ENCODE measurements around the gene ATP8A1. TPM values are rescaled to one million over a fixed set of nuclear protein-coding genes. Genes with fewer than 3 reads are reported as not detected.

Gene ATP8A1
- total RNA-seq, 6 experiments from 2014 or later = 1.0 to 3.4 (median 1.9) TPM

GRCh38 chr4:42616572-42616971 lies 40.3 kb downstream of the ATP8A1 start:
- WGBS (ENCODE audit: insufficient coverage, low coverage, low lambda C conversion rate, missing lambda C conversion rate) = 78% methylated on average over 6 of the region's 6 CpGs
- H3K36me3 ChIP-seq = no peaks in the 10 kb centered on the region
- DNase-seq (no peak), ATAC-seq (no peak)
- intact Hi-C loops (cut with DNase I) = no loop called here
- no peak overlapping the region for H3K4me3 ChIP-seq
- no peaks in the 10 kb centered on the region for H3K27me3 ChIP-seq
- H3K4me1 ChIP-seq = no peaks in the 10 kb centered on the region
- no peaks in the 10 kb centered on the region for H3K9me3 ChIP-seq
- H3K27ac ChIP-seq = no peak overlapping the region
- TF ChIP-seq POLR2A (IDR thresholded peaks at IDR 0.05) (no peak), CTCF (IDR thresholded peaks at IDR 0.05) (no peak)

- WGBS (ENCODE audit: insufficient coverage, low coverage, low lambda C conversion rate, missing lambda C conversion rate) = 64% methylated on average over 2 of the region's 2 CpGs
- DNase-seq (no peak), ATAC-seq (no peak)
- Histone ChIP-seq H3K27me3 (no peaks in the 10 kb centered on the region), H3K27ac (no peak overlapping the region), H3K4me1 (no peaks in the 10 kb centered on the region), H3K36me3 (no peaks in the 10 kb centered on the region), H3K9me3 (no peaks in the 10 kb centered on the region), H3K4me3 (no peak overlapping the region)
- intact Hi-C loops (cut with DNase I) = no loop called here
- no peak for TF ChIP-seq CTCF (IDR thresholded peaks at IDR 0.05)
- TF ChIP-seq POLR2A (IDR thresholded peaks at IDR 0.05) = no peak
Observed at GRCh38 chr4:42615131-42615763, 41.7 kb downstream of the ATP8A1 start.

- Histone ChIP-seq H3K36me3 (no peaks in the 10 kb centered on the region), H3K9me3 (no peaks in the 10 kb centered on the region), H3K27ac (no peak overlapping the region), H3K27me3 (no peaks in the 10 kb centered on the region), H3K4me3 (no peak overlapping the region), H3K4me1 (no peaks in the 10 kb centered on the region)
- TF ChIP-seq POLR2A (IDR thresholded peaks at IDR 0.05) = no peak
- no peak for ATAC-seq
- WGBS (ENCODE audit: insufficient coverage, low coverage, low lambda C conversion rate, missing lambda C conversion rate) = 7% methylated on average over 1 of the region's 1 CpG
- DNase-seq = no peak
- intact Hi-C loops (cut with DNase I) = no loop called here
Observed at GRCh38 chr4:42612898-42613297, 44.0 kb downstream of the ATP8A1 start.

GRCh38 chr4:42610941-42611340 lies 46.0 kb downstream of the ATP8A1 start:
- 80% methylated on average over 4 of the region's 4 CpGs for WGBS (ENCODE audit: insufficient coverage, low coverage, low lambda C conversion rate, missing lambda C conversion rate)
- ATAC-seq (no peak), DNase-seq (no peak)
- no peaks in the 10 kb centered on the region for H3K4me1 ChIP-seq
- intact Hi-C loops (cut with DNase I) = no loop called here
- H3K36me3 ChIP-seq = no peaks in the 10 kb centered on the region
- H3K27me3 ChIP-seq = no peaks in the 10 kb centered on the region
- TF ChIP-seq CTCF (IDR thresholded peaks at IDR 0.05) (no peak), POLR2A (IDR thresholded peaks at IDR 0.05) (no peak)
- H3K27ac ChIP-seq = no peak overlapping the region
- H3K9me3 ChIP-seq = no peaks in the 10 kb centered on the region
- H3K4me3 ChIP-seq = no peak overlapping the region

GRCh38 chr4:42609051-42609450 lies 47.9 kb downstream of the ATP8A1 start:
- DNase-seq = no peak
- H3K36me3 ChIP-seq = no peaks in the 10 kb centered on the region
- no peak for TF ChIP-seq CTCF (IDR thresholded peaks at IDR 0.05)
- no peak for TF ChIP-seq POLR2A (IDR thresholded peaks at IDR 0.05)
- WGBS (ENCODE audit: insufficient coverage, low coverage, low lambda C conversion rate, missing lambda C conversion rate) = 86% methylated on average over 4 of the region's 4 CpGs
- no peak for ATAC-seq
- no peaks in the 10 kb centered on the region for H3K9me3 ChIP-seq
- H3K4me1 ChIP-seq = no peaks in the 10 kb centered on the region
- intact Hi-C loops (cut with DNase I) = no loop called here
- no peak overlapping the region for H3K27ac ChIP-seq
- no peaks in the 10 kb centered on the region for H3K27me3 ChIP-seq
- H3K4me3 ChIP-seq = no peak overlapping the region

Data from right lobe of liver (tissue), 6 donors.